ENCODE data around the gene RBP3. TPM values are rescaled to one million over a fixed set of nuclear protein-coding genes. Genes with fewer than 3 reads are reported as not detected.

RBP3 gene
- total RNA-seq, 1 donor from 2014 or later = not detected

GRCh38 chr10:47329855-47330254 is 18.3 kb upstream of the RBP3 start:
- H3K36me3 ChIP-seq = no peaks in the 10 kb centered on the region
- no peaks in the 10 kb centered on the region for H3K4me1 ChIP-seq
- ATAC-seq = no peak
- intact Hi-C loops (cut with DNase I) = no loop called here
- H3K27ac ChIP-seq = no peak overlapping the region
- no peaks in the 10 kb centered on the region for H3K9me3 ChIP-seq
- no peak overlapping the region for H3K4me3 ChIP-seq
- TF ChIP-seq CTCF (IDR thresholded peaks at IDR 0.05) = no peak
- peak; percentile 26 for DNase-seq
- H3K27me3 ChIP-seq = peaks cover 6% of the 10 kb centered on the region

GRCh38 chr10:47330366-47330765 is 17.8 kb upstream of the RBP3 start:
- Histone ChIP-seq H3K27me3 (peaks cover 6% of the 10 kb centered on the region), H3K4me3 (no peak overlapping the region), H3K9me3 (no peaks in the 10 kb centered on the region), H3K4me1 (no peaks in the 10 kb centered on the region), H3K27ac (no peak overlapping the region), H3K36me3 (no peaks in the 10 kb centered on the region)
- no peak for ATAC-seq
- DNase-seq = peak; percentile 16
- no peak for TF ChIP-seq CTCF (IDR thresholded peaks at IDR 0.05)
- intact Hi-C loops (cut with DNase I) = no loop called here

- no peaks in the 10 kb centered on the region for H3K4me1 ChIP-seq
- no peak overlapping the region for H3K27ac ChIP-seq
- DNase-seq (peak; percentile 43), ATAC-seq (peak; percentile 21)
- no peak overlapping the region for H3K4me3 ChIP-seq
- no peaks in the 10 kb centered on the region for H3K9me3 ChIP-seq
- intact Hi-C loops (cut with DNase I) = no loop called here
- no peak for TF ChIP-seq CTCF (IDR thresholded peaks at IDR 0.05)
- no peaks in the 10 kb centered on the region for H3K36me3 ChIP-seq
- H3K27me3 ChIP-seq = peaks cover 6% of the 10 kb centered on the region
Observed at GRCh38 chr10:47330804-47331203, 17.4 kb upstream of the RBP3 start.

GRCh38 chr10:47331491-47331890 is 16.7 kb upstream of the RBP3 start:
- H3K4me1 ChIP-seq = no peaks in the 10 kb centered on the region
- intact Hi-C loops (cut with DNase I) = no loop called here
- H3K27me3 ChIP-seq = peaks cover 6% of the 10 kb centered on the region
- peak; percentile 44 for DNase-seq
- no peaks in the 10 kb centered on the region for H3K9me3 ChIP-seq
- H3K27ac ChIP-seq = no peak overlapping the region
- H3K36me3 ChIP-seq = no peaks in the 10 kb centered on the region
- ATAC-seq = no peak
- no peak for TF ChIP-seq CTCF (IDR thresholded peaks at IDR 0.05)
- H3K4me3 ChIP-seq = no peak overlapping the region

- DNase-seq (peak; percentile 27), ATAC-seq (no peak)
- Histone ChIP-seq H3K4me3 (no peak overlapping the region), H3K4me1 (no peaks in the 10 kb centered on the region), H3K9me3 (no peaks in the 10 kb centered on the region), H3K27me3 (peaks cover 6% of the 10 kb centered on the region), H3K36me3 (no peaks in the 10 kb centered on the region), H3K27ac (no peak overlapping the region)
- intact Hi-C loops (cut with DNase I) = no loop called here
- TF ChIP-seq CTCF (IDR thresholded peaks at IDR 0.05) = no peak
Observed at GRCh38 chr10:47331954-47332353, 16.2 kb upstream of the RBP3 start.

- H3K4me3 ChIP-seq = no peak overlapping the region
- intact Hi-C loops (cut with DNase I) = no loop called here
- no peak for TF ChIP-seq CTCF (IDR thresholded peaks at IDR 0.05)
- no peaks in the 10 kb centered on the region for H3K4me1 ChIP-seq
- no peak overlapping the region for H3K27ac ChIP-seq
- ATAC-seq (no peak), DNase-seq (peak; percentile 18)
- H3K27me3 ChIP-seq = peaks cover 6% of the 10 kb centered on the region
- no peaks in the 10 kb centered on the region for H3K36me3 ChIP-seq
- no peaks in the 10 kb centered on the region for H3K9me3 ChIP-seq
Observed at GRCh38 chr10:47332371-47332770, 15.8 kb upstream of the RBP3 start.
